Right forelimb (tissue), 1 donor: ENCODE results near the gene LRRC32.
"Not testable (repeated sequence)": the region's sequence is repeated elsewhere in the genome, so short reads cannot be mapped to it uniquely, and the experiment has no call there.

Experiments
- DNase-seq: peaks from one replicate; pipeline ENCODE4 v3.0.0-alpha.2; 2018

Gene LRRC32

GRCh38 chr11:76625472-76626186 lies 44.9 kb downstream of the LRRC32 start:
- no peak for DNase-seq

GRCh38 chr11:76624500-76625379 lies 45.8 kb downstream of the LRRC32 start:
- DNase-seq: no peak

DNA sequence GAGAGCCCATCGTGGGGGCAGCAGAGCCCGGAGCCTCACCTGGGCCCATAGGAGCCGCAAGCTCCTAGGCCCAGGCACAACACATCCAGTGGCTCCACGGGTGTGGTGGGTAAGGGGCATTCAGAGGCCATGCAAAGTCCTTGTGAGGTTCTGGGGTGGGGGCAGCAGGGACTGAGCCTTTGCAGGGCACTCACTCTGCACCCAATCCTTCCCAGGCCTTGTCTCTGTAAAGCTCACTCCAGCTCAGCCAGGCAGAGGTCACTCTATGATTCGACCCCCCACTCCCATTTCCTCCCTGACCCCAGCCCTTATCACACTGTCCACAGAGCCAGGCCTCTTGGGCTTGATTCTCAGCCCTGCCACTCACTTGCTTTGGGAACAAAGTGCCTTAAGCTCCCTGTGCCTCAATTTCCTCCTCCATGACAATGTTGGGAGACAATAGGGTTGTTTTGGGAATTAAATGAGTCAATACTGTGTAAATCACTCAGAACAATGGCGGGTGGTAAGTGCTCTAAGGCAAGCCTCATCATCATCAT lies 46.6 kb downstream of the LRRC32 start:
- DNase-seq: no peak

GRCh38 chr11:76623171-76623883 lies 47.2 kb downstream of the LRRC32 start:
- DNase-seq: no peak

- DNase-seq: no peak
Observed at GRCh38 chr11:76622493-76623094, 48.0 kb downstream of the LRRC32 start.

DNA sequence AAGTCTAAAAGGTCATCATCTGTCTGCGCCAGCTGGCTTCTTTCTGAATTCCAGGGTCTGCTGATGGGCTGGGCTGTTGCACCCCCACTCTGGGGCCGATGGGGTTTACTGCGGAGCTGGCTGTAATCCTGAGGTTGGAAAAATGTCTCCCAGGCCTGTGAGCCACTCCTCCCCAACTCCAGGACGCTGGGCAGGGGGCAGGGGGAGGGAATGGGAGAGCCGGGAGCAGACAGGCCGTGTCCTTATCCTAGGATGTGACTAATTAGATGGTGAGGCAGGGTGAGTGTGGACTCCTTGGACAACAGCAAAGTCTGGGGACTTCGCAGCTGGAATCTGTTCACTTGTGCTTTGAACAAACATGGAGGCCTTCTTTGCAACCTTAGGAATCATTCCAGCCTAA lies 48.7 kb downstream of the LRRC32 start:
- no peak for DNase-seq

- no peak for DNase-seq
Observed at GRCh38 chr11:76621466-76621865, 49.1 kb downstream of the LRRC32 start.

GRCh38 chr11:76620489-76620888 lies 50.1 kb downstream of the LRRC32 start:
- no peak for DNase-seq

DNA sequence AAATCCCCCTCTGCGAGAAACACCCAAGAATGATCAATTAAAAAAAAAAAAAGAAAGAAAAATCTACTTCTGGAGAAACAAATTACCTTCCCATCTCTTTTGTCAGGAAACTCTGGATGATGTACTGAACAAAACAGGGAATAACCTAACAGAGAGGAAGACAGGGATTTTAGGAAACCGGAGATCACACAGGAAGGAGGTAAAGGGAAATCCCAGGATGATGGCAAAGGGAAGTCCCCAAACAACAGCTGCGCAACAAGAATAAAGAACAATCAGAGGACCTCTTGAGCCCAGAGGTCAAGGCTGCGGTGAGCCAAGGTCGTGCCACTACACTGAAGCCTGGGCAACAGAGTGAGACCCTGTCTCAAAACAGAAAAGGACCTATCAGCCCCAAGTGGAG lies 50.7 kb downstream of the LRRC32 start:
- not testable (repeated sequence) for DNase-seq

DNA sequence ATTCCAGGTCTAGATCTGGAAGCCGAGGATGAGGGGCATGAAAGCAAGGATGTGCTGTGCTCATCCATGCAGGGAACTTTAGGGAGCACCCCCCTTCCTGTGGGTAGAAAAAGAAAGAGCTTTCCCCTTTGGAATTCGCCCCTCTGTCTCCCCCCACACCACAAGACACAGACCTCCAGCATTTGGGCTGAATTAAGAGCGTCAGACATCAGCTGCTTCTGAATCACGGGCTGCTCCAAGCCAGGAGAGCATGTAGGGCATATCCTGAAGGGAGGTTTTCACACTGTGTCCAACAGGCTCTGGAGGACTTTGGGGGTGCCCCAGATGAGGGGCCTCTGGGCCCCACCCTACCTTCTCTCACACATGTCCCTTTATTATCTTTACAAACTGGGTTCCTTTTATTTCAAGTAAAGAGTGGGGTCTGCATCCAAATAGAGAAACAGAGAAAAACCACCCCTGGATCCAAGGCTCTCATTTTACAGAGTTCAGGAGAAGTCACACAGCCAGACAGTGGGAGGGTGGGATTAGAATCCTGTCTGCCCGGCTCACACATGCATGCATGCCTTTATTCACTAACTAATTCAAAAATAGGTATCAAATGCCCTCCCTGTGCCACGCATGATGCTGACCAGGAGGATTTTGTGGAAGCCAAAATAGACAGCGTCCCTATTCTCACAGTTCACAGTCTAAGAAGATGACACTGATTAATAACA lies 52.8 kb downstream of the LRRC32 start:
- no peak for DNase-seq

- no peak for DNase-seq
Observed at GRCh38 chr11:76616676-76617552, 53.6 kb downstream of the LRRC32 start.

- DNase-seq: no peak
Observed at GRCh38 chr11:76615950-76616349, 54.6 kb downstream of the LRRC32 start.

GRCh38 chr11:76614471-76615179 lies 55.9 kb downstream of the LRRC32 start:
- DNase-seq: no peak

GRCh38 chr11:76613901-76614300 lies 56.6 kb downstream of the LRRC32 start:
- DNase-seq: no peak

DNA sequence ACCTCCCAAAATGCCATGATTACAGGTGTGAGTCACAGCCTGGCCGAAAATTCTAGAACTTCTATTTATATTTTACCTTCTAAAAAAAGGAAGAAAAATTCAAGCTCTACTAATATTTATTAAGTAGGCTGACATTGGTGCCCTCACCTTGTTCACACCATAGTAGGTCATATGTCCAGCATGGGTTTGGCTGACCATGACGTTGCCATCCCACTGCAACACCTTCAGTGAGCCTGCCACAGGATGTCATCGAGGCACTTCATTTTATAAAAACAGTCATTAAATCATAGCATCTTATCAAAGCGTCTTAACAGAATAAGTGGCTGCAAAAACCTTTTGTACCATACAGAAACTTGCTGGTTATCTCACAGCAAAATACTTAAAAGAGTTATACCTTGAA lies 58.3 kb downstream of the LRRC32 start:
- no peak for DNase-seq

- DNase-seq: no peak
Observed at GRCh38 chr11:76610871-76611475, 59.6 kb downstream of the LRRC32 start.

GRCh38 chr11:76610371-76610770 lies 60.2 kb downstream of the LRRC32 start:
- no peak for DNase-seq

- no peak for DNase-seq
Observed at GRCh38 chr11:76609736-76610370, 60.7 kb downstream of the LRRC32 start.

DNA sequence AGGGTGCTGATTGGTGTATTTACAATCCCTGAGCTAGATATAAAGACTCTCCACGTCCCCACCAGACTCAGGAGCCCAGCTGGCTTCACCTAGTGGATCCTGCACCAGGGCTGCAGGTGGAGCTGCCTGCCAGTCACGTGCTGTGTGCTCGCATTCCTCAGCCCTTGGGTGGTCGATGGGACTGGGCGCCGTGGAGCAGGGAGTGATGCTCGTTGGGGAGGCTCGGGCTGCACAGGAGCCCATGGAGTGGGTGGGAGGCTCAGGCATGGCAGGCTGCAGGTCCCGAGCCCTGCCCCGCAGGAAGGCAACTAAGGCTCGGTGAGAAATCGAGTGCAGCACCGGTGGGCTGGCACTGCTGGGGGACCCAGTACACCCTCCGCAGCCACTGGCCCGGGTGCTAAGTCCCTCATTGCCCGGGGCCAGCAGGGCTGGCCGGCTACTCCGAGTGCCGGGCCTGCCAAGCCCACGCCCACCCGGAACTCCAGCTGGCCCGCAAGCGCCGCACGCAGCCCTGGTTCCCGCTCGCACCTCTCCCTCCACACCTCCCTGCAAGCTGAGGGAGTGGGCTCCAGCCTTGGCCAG lies 61.6 kb downstream of the LRRC32 start:
- not testable (repeated sequence) for DNase-seq
